ENCODE measurements around the gene RMRP.

Gene RMRP

GRCh38 chr9:35687306-35687705 lies 29.5 kb upstream of the RMRP start:
- DNase-seq (ENCODE audit: low read depth in 2 of 2, low spot score in 1 of 2): no peak

DNA sequence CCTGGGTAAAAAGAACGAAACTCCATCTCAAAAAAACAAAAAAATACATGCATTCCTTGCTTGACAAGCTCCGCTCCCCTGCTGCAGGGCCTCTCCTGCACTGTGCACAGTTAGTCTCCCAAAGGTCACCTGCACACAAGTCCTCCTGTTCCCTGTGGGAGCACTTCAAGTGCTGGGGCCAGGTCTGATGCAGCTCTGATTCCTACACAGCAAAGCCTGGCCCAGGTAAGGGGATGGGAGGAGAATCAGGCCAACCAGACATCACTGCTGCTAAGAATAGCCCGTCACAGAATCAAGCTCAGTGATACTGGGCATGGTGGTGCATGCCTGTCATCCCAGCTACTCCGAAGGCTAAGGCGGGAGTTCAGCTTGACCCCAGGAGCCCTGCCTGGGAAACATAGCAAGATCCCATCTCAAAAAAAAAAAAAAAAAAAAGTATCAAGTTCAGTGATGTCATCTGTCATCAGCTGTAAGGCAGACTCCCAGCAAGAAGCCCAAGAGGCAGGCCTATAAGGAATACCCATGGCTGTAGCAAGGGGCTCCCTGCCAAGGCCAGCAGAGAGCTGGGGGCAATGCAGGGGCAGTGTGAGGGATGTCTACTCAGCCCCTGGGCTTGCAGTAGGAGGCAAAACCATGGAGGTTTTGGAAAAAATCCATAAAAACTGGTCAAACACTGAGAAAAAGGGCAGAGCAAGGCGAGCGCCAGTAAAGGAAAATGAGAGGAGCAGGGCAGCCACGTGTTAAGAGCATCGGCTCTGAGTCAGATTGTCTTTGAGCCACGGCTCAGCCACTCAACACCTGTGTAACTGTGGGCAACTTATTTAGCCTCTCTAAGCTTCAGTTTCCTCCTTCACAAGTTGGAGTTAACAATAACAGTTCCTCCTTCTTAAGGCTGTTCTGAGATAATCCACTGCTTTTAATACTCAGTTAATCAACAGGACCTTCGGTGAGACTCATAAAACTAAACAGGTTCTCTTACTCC lies 28.7 kb upstream of the RMRP start:
- no peak for DNase-seq (ENCODE audit: low read depth in 2 of 2, low spot score in 1 of 2)

DNA sequence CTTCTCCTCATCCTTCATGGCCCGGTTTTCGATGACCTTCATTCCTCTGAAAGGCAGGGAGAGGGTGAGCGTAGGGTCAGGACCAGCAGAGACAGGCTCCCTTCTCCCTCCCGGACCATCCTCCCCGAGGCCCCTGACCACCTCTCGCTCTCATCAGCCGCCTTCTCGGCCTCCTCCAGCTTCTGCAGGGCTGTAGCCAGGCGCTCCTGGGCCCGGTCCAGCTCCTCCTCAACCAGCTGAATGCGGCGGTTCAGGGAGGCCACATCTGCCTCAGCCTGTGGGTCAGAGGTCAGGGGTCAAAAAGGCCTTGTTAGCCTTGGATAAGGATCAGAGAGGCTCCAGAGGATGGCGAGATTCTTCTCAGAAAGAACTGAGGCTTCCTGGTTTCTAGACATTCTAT lies 27.7 kb upstream of the RMRP start:
- DNase-seq (ENCODE audit: low read depth in 2 of 2, low spot score in 1 of 2): no peak

GRCh38 chr9:35684921-35685320 lies 27.1 kb upstream of the RMRP start:
- DNase-seq (ENCODE audit: low read depth in 2 of 2, low spot score in 1 of 2): no peak

GRCh38 chr9:35683323-35683722 lies 25.5 kb upstream of the RMRP start:
- DNase-seq (ENCODE audit: low read depth in 2 of 2, low spot score in 1 of 2): no peak

GRCh38 chr9:35682520-35683315 lies 24.9 kb upstream of the RMRP start:
- DNase-seq (ENCODE audit: low read depth in 2 of 2, low spot score in 1 of 2): no peak

DNA sequence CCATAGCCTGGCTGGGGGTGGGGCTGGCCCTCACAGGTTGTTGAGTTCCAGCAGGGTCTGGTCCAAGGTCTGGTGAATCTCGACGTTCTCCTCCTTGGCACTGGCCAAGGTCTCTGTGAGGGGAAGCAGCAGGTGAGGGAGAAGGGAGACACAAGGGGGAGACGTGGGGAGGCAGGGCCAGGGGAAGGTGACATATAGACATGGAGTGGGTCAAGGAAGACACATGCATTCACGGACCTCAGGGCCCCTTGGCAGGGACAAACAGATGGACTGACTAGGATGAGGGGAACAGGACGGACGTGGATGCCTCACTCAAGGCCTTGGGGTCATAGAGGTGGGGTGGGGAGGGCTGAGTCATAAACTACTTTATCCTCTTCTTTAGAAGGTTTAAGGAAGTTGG lies 24.2 kb upstream of the RMRP start:
- no peak for DNase-seq (ENCODE audit: low read depth in 2 of 2, low spot score in 1 of 2)

DNA sequence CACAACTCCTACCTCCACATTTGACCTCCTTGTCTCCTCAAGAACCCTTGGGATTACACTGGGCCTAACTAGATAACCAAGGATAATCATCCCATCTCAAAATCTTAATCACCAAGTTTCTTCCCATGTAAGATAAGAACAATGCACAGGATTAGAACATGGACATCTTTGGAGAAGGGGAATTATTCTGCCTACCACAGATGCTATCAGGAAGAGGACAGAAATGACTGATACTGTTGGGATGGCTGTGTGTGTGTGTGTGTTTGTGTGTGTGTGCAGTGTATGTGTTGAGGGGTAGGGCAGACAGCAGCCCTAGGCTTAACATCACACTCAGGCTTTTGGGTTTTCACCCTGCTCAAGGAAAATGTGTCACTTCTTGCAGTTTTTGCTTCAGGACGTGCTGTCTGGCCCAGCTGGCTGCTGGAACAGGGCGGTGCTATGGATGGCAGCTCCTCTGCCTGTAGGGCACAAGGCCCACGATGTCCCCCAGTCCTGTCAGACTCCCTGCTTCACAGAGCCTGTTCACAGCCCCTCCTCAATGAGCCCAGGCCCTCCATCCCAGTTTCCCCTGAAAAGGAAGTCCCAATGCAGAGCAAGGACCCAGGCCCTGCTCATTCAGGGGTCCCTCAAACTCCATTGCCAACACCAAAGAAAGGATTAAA lies 23.7 kb upstream of the RMRP start:
- DNase-seq (ENCODE audit: low read depth in 2 of 2, low spot score in 1 of 2): no peak

DNA sequence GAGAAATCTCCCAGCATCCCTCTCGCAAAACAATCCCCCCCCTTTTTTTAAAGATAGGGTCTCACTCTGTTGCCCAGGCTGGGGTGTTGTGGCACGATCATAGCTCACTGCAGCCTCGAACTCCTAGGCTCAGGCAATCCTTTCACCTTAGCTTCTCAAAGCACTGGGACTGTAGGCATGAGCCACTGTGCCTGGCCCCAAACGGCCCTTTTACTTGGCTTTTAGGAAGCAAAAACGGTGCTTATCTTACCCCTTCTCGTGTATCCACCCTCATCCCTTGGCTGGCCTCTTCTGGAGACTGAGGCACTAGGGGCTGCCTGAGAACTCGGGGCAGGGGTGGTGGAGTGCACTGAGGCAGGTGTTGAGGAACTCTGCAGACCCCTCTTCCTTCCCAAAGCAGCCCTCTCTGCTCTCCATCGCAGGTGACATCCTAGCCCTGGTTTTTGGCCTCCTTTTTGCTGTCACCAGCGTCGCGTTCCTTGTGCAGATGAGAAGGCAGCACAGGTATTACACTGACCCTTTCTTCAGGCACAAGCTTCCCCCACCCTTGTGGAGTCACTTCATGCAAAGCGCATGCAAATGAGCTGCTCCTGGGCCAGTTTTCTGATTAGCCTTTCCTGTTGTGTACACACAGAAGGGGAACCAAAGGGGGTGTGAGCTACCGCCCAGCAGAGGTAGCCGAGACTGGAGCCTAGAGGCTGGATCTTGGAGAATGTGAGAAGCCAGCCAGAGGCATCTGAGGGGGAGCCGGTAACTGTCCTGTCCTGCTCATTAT lies 22.7 kb upstream of the RMRP start:
- DNase-seq (ENCODE audit: low read depth in 2 of 2, low spot score in 1 of 2): no peak

DNA sequence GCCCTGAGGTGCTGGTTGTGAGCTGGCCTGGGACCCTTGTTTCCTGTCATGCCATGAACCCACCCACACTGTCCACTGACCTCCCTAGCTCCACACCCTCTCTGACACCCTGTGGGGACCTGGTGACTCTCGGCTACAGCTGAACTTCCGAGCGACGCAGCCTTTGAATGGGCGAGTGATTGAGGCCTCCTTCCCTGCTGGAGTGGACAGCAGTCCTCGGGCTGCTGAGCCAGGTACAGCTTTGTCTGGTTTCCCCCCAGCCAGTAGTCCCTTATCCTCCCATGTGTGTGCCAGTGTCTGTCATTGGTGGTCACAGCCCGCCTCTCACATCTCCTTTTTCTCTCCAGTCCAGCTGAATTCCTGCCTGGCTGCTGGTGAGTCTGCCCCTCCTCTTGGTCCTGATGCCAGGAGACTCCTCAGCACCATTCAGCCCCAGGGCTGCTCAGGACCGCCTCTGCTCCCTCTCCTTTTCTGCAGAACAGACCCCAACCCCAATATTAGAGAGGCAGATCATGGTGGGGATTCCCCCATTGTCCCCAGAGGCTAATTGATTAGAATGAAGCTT lies 22.0 kb upstream of the RMRP start:
- no peak for DNase-seq (ENCODE audit: low read depth in 2 of 2, low spot score in 1 of 2)

GRCh38 chr9:35679091-35679490 lies 21.3 kb upstream of the RMRP start:
- no peak for DNase-seq (ENCODE audit: low read depth in 2 of 2, low spot score in 1 of 2)

DNA sequence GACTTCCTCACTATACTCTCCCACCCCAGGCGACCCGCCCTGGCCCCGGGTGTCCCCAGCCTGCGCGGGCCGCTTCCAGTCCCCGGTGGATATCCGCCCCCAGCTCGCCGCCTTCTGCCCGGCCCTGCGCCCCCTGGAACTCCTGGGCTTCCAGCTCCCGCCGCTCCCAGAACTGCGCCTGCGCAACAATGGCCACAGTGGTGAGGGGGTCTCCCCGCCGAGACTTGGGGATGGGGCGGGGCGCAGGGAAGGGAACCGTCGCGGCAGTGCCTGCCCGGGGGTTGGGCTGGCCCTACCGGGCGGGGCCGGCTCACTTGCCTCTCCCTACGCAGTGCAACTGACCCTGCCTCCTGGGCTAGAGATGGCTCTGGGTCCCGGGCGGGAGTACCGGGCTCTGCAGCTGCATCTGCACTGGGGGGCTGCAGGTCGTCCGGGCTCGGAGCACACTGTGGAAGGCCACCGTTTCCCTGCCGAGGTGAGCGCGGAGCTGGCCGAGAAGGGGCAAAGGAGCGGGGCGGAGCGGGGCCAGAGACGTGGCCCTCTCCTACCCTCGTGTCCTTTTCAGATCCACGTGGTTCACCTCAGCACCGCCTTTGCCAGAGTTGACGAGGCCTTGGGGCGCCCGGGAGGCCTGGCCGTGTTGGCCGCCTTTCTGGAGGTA lies 18.0 kb upstream of the RMRP start:
- no peak for DNase-seq (ENCODE audit: low read depth in 2 of 2, low spot score in 1 of 2)

DNA sequence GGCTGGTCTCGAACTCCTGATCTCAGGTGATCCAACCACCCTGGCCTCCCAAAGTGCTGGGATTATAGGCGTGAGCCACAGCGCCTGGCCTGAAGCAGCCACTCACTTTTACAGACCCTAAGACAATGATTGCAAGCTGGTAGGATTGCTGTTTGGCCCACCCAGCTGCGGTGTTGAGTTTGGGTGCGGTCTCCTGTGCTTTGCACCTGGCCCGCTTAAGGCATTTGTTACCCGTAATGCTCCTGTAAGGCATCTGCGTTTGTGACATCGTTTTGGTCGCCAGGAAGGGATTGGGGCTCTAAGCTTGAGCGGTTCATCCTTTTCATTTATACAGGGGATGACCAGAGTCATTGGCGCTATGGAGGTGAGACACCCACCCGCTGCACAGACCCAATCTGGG lies 17.4 kb upstream of the RMRP start:
- DNase-seq (ENCODE audit: low read depth in 2 of 2, low spot score in 1 of 2): no peak

GRCh38 chr9:35674025-35674361 lies 16.2 kb upstream of the RMRP start:
- no peak for DNase-seq (ENCODE audit: low read depth in 2 of 2, low spot score in 1 of 2)

GRCh38 chr9:35673132-35674024 lies 15.6 kb upstream of the RMRP start, which contains the start of gene CA9:
CA9 (plus strand) TSS chr9:35673928; CDS start chr9:35673960, 32 bp downstream.
- no peak for DNase-seq (ENCODE audit: low read depth in 2 of 2, low spot score in 1 of 2)

GRCh38 chr9:35669331-35670145 lies 11.7 kb upstream of the RMRP start:
- no peak for DNase-seq (ENCODE audit: low read depth in 2 of 2, low spot score in 1 of 2)

DNA sequence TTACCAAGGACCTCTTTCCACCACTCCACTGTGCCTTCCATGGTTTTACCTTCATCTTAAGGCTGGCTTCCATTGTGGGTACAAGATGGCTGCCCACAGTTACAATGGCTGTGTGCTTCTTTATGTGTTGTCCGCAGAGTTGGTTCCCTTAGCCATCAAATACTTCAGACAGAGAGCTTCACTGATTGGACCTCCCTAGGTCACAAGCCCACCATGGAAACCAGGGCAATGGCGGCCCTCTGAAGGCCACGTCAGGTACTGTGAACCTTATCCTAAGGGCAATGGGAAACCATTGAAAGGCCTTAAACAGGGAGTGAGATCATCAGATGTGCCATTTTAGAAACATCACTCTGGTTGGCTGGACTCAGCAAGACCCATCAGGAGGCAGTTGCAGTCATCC lies 10.1 kb upstream of the RMRP start:
- no peak for DNase-seq (ENCODE audit: low read depth in 2 of 2, low spot score in 1 of 2)

- DNase-seq (ENCODE audit: low read depth in 2 of 2, low spot score in 1 of 2): no peak
Measured at GRCh38 chr9:35666549-35666948, 8.7 kb upstream of the RMRP start.

All from stimulated activated CD8-positive, alpha-beta memory T cell treated with anti-CD3 and anti-CD28 coated beads, Interleukin-4, amount 100 ng/mL, for 4 hours (primary cell).